Pons (tissue), 1 donor: ENCODE data around the gene ATOSA.

Source experiments
- DNase-seq: peaks from one replicate; pipeline ENCODE4 v3.0.0-alpha.2; 2016; ENCODE audit warnings: low spot score

Gene ATOSA, protein sequence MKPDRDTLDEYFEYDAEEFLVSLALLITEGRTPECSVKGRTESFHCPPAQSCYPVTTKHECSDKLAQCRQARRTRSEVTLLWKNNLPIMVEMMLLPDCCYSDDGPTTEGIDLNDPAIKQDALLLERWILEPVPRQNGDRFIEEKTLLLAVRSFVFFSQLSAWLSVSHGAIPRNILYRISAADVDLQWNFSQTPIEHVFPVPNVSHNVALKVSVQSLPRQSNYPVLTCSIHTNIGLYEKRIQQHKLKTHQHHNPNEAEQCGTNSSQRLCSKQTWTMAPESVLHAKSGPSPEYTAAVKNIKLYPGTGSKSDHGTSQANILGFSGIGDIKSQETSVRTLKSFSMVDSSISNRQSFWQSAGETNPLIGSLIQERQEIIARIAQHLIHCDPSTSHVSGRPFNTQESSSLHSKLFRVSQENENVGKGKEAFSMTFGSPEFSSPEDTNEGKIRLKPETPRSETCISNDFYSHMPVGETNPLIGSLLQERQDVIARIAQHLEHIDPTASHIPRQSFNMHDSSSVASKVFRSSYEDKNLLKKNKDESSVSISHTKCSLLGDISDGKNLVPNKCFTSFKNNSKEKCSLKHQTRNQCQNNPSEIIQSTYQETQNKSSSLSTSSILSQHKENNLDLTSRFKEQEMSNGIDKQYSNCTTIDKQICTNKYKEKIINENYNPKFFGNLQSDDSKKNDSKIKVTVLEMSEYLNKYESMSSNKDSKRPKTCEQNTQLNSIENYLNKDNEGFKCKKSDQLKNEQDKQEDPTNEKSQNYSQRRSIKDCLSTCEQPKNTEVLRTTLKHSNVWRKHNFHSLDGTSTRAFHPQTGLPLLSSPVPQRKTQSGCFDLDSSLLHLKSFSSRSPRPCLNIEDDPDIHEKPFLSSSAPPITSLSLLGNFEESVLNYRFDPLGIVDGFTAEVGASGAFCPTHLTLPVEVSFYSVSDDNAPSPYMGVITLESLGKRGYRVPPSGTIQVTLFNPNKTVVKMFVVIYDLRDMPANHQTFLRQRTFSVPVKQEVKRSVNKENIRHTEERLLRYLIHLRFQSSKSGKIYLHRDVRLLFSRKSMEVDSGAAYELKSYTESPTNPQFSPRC

DNA sequence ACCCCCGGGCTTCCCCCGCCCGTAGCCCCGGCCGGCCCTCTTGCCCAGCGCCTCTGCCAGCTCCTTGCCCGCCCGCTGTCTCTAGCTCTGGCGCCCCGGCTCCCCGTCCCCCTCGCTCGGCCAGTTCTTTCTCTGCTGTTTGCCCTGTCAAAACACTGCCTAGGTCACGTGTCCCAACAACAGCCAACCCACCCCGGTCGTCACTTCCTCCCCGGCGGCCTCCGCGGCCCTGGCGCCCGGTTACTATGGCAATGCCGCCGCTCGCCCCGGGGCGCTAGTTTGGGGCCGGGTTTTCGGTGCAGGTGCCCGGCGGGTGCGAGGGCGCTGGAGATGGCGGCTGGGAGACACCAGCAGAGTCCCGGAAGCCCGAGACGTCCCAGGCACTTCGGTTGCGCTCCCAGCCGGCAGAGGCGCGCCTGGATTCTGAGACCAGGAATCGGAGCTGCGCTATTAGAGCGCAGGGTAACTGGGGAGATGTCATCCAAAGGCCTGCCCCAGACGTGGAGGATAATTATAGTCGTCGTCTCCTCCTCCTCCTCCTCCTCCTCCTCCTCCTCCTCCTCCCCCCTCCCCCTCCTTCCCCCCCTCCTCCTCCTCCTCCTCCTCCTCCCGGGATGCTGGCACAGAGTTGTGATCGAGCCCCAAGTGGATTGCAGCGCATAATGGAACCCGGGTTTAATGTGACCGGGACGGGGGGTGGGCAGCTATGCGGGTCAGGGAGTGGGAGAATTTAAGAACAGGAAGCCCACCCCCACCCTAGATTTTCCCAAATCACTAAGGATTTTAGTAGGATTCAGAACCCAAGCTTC is at the start of gene ATOSA:
TSS of gene ATOSA (minus strand) at position 157 of the 809 bp plus-strand sequence. CDS start 1,367 bp downstream, outside the sequence.
- DNase-seq = peak; percentile 93

DNA sequence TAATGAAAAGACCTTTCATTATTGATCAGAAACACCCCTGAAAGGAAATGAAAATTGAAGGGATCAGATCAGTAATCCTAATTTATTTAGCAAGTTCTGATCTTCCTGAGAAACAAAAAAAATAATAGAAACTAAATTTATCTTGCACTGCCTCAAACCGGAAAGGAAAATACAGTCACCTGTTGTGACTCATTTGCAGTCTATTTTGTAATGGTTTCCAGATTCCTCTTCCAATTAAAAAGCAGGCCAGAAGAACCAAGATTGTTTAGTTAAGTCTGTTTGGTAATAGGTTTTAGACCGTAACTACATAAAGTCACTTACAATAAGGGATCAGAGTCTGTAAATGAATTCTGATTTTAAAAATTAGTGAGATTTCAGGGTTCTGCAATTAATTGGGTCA is 49.7 kb upstream of the ATOSA start:
- DNase-seq = no peak

- no peak for DNase-seq
Observed at GRCh38 chr15:52727815-52728214, 48.6 kb upstream of the ATOSA start.

GRCh38 chr15:52726195-52726594 is 47.0 kb upstream of the ATOSA start:
- DNase-seq = no peak

DNA sequence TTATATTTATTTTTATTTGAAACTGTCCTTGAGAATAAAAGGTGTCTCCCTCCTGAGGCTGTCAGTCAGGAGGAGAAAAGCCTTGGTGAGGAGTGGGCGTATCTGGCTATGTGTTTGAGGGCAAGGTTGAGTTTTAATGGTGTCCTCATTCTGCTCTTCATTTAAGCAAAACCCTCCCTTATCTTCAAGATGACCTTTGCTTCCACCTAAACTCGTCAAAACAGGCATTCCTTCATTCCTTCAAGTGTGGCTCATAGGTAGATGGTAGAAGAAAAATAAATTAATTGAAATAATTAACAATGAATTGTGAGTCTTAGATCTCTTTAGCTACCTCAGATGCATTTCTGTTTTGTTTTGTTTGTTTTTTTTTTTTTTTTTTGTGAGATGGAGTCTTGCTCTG is 39.4 kb upstream of the ATOSA start:
- no peak for DNase-seq

DNA sequence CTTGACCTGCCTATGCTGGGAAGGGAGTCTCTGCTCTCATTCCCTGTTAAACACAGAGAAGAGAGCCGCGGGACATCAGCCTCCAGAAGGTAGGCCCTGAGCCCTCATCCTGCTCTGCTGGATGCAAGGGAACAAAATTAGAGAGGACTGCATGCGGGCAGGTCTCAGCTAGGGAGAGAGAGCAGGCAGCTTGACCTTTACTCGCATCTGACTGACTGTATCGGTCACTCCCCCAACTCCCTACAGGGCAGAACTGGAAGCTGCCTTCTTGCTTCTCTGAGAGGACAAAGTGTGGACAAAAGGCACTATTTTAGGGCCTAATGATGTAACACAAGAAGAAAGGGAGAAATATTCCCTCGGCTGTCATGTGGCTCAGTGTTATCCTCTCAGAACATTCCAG is 38.7 kb upstream of the ATOSA start:
- no peak for DNase-seq

DNA sequence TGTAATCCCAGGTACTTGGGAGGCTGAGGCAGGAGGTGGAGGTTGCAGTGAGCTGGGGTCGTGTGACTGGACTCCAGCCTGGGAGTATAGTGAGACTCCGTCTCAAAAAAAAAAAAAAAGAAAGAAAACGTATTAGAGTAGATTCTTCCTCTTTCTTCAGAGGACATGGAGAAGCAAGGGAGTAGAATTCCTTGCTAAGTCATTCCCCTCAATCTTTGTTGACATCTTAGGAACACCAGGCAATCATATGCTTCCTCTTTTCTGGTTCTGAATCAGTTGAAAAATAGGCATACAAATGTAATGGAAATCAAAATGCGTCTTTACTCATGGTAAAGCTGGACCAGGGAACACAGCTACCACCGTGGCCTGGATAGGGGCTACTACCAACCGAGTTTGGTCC is 38.3 kb upstream of the ATOSA start:
- DNase-seq = no peak

DNA sequence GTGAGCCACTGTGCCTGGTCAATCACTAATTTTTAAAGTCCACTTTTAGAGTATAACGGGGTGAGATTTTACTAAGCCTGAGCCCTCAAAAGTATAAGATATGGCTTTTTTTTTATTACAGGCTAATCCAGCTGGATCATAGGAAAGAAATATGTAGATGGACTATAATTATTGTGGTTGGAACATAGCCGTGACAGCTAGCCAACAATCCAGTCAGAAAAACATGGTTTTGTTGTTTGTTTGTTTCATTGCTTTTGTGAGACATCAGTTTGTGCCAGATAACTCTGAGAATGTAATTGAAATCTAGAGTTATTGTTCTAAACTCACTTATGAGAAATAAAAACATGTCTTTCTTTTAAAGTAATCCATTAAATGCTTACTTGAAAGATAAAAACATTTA is 37.3 kb upstream of the ATOSA start:
- no peak for DNase-seq

GRCh38 chr15:52715411-52715810 is 36.2 kb upstream of the ATOSA start:
- DNase-seq = no peak

- no peak for DNase-seq
Observed at GRCh38 chr15:52714968-52715367, 35.8 kb upstream of the ATOSA start.

DNA sequence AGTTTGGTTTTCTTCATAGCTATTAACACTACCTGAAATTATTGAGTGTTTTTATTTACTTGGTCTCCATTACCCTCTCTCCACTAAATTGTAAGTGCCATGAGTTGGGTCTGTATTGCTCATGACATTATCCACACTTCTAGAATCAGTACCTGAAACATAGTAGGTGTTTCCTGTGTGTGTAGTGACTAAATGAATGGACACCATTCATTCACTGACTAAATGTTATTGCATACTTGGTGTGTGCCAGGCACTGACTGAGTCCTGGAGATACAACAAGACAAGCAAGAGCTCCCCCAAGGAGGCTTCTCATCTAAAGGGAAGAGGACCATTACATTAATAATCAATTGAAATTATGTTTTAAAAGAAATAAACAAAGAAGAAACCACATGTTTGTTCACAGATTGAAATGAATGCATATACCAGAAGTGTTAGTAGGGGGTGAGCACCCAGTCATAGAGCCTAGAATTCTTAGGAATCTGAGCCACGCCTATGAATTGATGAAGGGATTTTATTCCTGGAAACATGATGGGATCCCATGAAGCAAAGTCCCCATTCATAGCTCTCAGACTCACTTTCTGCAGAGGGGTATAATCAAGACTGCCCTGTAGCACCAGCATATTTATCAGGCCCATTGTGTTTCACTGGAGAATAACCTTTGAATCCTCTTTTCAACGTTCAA is 31.7 kb upstream of the ATOSA start:
- DNase-seq = no peak

GRCh38 chr15:52710050-52710707 is 31.0 kb upstream of the ATOSA start:
- no peak for DNase-seq

GRCh38 chr15:52709187-52709981 is 30.2 kb upstream of the ATOSA start:
- no peak for DNase-seq

DNA sequence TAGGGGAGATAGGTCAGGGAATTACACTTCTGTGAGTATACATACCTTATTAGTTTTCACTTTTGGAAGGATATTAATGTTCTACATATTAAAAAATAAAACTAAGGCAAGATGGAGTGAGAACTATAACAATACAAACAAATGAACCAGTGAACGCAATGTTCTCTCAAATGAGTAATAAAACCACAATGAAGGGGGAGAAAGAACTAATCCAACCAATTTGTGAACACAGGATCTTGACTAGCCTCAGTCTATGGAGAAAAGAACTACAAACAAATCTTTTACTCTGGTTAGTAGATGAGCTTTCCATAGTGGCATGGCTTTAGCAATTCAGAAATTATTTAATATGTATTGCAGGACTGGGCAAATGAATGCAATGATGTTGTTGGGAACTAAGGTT is 26.9 kb upstream of the ATOSA start:
- no peak for DNase-seq

DNA sequence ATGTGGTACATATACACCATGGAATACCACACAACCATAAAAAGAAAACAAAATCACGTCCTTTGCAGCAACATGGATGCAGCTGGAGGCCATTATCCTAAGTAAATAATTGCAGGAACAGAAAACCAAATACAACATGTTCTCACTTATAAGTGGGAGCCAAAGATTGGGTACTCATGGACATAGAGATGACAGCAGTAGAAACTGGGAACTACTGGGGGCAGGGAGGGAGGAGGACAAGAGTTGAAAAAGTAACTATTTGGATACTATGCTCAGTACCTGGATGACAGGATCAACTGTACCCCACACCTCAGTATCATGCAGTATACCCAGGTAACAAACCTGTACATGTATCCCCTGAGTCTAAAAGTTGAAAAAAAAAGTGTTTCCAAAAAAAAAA is 23.2 kb upstream of the ATOSA start:
- no peak for DNase-seq

- no peak for DNase-seq
Observed at GRCh38 chr15:52699457-52699856, 20.3 kb upstream of the ATOSA start.

DNA sequence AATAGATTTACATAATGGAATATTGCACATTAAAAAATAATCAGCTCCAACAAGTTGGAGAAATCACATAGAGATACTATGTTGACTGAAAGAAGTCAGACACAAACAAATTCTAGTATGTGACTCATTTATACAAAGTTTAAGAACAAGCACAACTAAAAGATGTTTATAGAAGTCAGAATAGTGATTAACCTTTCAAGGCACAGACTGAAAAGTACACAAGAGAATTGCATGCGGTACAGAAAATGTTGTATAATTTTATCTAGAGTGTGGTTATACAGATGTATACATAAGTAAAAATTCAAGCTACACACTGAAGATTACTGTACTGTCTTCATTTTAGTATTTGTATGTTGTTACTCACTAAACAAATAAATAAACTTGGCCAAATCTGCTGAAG is 19.3 kb upstream of the ATOSA start:
- no peak for DNase-seq

DNA sequence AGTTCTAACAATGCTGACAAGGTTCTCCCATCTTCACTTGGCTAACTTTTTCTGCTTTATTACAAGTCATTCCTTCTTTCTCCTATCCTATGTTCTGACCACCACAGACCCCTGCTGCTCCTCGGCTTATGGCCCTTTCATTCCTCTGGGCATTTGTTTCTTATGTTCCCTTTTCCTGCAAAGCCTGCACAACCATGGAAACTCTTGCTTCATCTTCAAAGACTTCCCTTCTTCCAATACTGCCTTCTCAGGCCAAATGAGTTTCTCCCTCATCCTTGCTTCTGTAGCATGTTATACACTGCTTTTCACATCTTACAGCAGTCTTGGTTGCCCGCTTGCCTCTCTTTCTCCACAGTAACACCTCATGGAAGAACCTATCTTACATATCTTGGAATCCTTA is 17.9 kb upstream of the ATOSA start:
- DNase-seq = no peak

- no peak for DNase-seq
Observed at GRCh38 chr15:52695154-52695553, 16.0 kb upstream of the ATOSA start.

DNA sequence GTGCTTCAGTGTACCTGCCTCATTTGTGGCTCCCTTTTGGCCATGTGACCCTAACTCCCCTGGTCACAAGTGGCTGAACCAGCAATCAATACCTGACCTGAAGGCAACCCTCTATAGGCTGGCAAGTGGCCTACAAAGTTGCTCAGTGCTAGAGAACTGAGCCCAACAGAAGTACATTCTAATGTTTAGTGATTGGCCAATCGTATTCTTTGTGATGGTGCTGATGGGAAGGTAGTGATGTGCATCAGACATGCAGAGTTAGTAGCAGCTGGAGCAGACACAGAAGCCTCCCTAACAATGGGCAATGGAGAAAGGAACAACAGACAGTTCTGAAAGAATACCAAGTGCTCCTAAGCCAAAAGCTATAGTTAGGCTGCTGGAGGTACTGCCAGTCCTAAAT is 10.4 kb upstream of the ATOSA start:
- DNase-seq = peak; percentile 54
